IPS-NIHi11 (cell line): ENCODE results near the gene HJURP.
"Not testable (repeated sequence)": the region's sequence is repeated elsewhere in the genome, so short reads cannot be mapped to it uniquely, and the experiment has no call there.

Source experiments
- DNase-seq: peaks from one replicate; pipeline ENCODE4 v3.0.0; 2012; ENCODE audit warnings: mixed read lengths, low spot score

The HJURP gene

GRCh38 chr2:233854241-233854981, at the start of gene HJURP:
HJURP (minus strand) TSS chr2:233854535; CDS start chr2:233854500, 35 bp downstream.
- DNase-seq, result peak; percentile 99

- no peak for DNase-seq
These were observed 47.5 kb upstream of the HJURP start for GRCh38 chr2:233901884-233902283.

GRCh38 chr2:233901367-233901766, 47.0 kb upstream of the HJURP start:
- DNase-seq, result no peak

GRCh38 chr2:233896253-233896652, 41.9 kb upstream of the HJURP start:
- DNase-seq, result not testable (repeated sequence)

- no peak for DNase-seq
These were observed 38.5 kb upstream of the HJURP start for GRCh38 chr2:233892793-233893192.

- no peak for DNase-seq
These were observed 28.0 kb upstream of the HJURP start for GRCh38 chr2:233882353-233882752.

- not testable (repeated sequence) for DNase-seq
These were observed 17.8 kb upstream of the HJURP start for GRCh38 chr2:233872125-233872524.

GRCh38 chr2:233871432-233871831, 17.1 kb upstream of the HJURP start:
- DNase-seq, result no peak

- peak; percentile 87 for DNase-seq
These were observed 13.7 kb upstream of the HJURP start, which contains the start of gene MSL3B for GRCh38 chr2:233867993-233868532. MSL3B (minus strand) TSS chr2:233868386.

- DNase-seq, result no peak
These were observed 12.1 kb upstream of the HJURP start for GRCh38 chr2:233866479-233866878.

- DNase-seq, result peak; percentile 32
These were observed 11.5 kb upstream of the HJURP start for GRCh38 chr2:233865838-233866237.

GRCh38 chr2:233862261-233862768, 8.0 kb upstream of the HJURP start:
- no peak for DNase-seq

- DNase-seq, result no peak
These were observed 4.0 kb upstream of the HJURP start for GRCh38 chr2:233858331-233858730.

- DNase-seq, result peak; percentile 65
These were observed 3.3 kb upstream of the HJURP start for GRCh38 chr2:233857511-233858141.

GRCh38 chr2:233856184-233856583, 1.8 kb upstream of the HJURP start:
- no peak for DNase-seq

- no peak for DNase-seq
These were observed 1.0 kb upstream of the HJURP start for GRCh38 chr2:233855345-233855744.

- DNase-seq, result no peak
These were observed 473 bp downstream of the HJURP start for GRCh38 chr2:233853883-233854240.

- no peak for DNase-seq
These were observed 982 bp downstream of the HJURP start for GRCh38 chr2:233853353-233853752.

GRCh38 chr2:233852056-233852455, 2.3 kb downstream of the HJURP start:
- no peak for DNase-seq

GRCh38 chr2:233851169-233851568, 3.2 kb downstream of the HJURP start:
- DNase-seq, result no peak

- no peak for DNase-seq
These were observed 3.6 kb downstream of the HJURP start for GRCh38 chr2:233850745-233851144.

GRCh38 chr2:233849607-233850271, 4.6 kb downstream of the HJURP start:
- no peak for DNase-seq

- no peak for DNase-seq
These were observed 6.1 kb downstream of the HJURP start for GRCh38 chr2:233848276-233848675.
